Measurements from ENCODE around the gene AFAP1. TPM values are rescaled to one million over a fixed set of nuclear protein-coding genes. Genes with fewer than 3 reads are reported as not detected.

AFAP1 gene
- total RNA-seq, 1 donor from 2014 or later, result 67.9 TPM

DNA sequence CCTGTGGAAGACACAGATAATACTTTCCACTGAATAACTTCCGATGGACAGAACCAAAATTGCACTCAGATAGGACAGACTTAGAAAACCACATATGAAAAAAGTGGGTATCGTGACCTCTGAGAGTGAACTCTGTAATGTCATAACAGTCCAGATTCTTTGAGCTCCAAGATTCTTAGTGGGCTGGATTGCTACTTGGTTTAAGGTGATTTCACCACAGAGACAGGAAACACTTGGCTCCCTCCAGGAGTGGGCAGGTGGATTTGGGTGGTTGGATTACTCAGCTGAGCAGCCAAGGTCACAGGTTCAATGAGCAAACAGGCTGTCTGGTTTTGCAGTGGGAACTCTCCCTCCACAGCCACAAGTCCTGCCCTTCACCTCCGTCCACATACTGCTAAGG lies 126.0 kb downstream of the AFAP1 start:
- peaks cover under 1% of the 10 kb centered on the region for H3K9me3 ChIP-seq (ENCODE audit: insufficient read depth, low read depth, low read length)
- Mint-ChIP-seq H3K27me3 (ENCODE audit: low read depth, unreplicated experiment) (no peaks in the 10 kb centered on the region), H3K4me1 (ENCODE audit: low read depth, unreplicated experiment) (peaks cover 61% of the 10 kb centered on the region), H3K27ac (ENCODE audit: unreplicated experiment) (peak overlapping the region; percentile 6), H3K36me3 (ENCODE audit: low read depth, unreplicated experiment) (peaks cover 48% of the 10 kb centered on the region), H3K4me3 (ENCODE audit: unreplicated experiment) (no peak overlapping the region), H3K9me3 (ENCODE audit: unreplicated experiment) (peaks cover 1% of the 10 kb centered on the region)
- no peak for TF ChIP-seq EZH2 (IDR thresholded peaks at IDR 0.05; ENCODE audit: insufficient read depth, low read length)
- DNase-seq (ENCODE audit: low read depth) (peak; percentile 97), FAIRE-seq (no peak)
- H3K9ac ChIP-seq (ENCODE audit: low read length), result peak overlapping the region; percentile 48
- peaks cover 70% of the 10 kb centered on the region for H3K36me3 ChIP-seq (ENCODE audit: insufficient read depth, low read length)
- H3K4me3 ChIP-seq (ENCODE audit: insufficient read depth, low read depth, low read length), result no peak overlapping the region
- peaks cover 5% of the 10 kb centered on the region for H4K20me1 ChIP-seq (ENCODE audit: insufficient read depth, low read length)
- no peak overlapping the region for H2AFZ ChIP-seq (ENCODE audit: low read depth, low read length)
- H3K4me1 ChIP-seq (ENCODE audit: insufficient read depth, low read length), result peaks cover 59% of the 10 kb centered on the region
- H3K4me2 ChIP-seq (ENCODE audit: low read length), result peak overlapping the region; percentile 26
- peaks cover 72% of the 10 kb centered on the region for H3K79me2 ChIP-seq (ENCODE audit: insufficient read depth, low read length)
- peak overlapping the region; percentile 72 for H3K27ac ChIP-seq (ENCODE audit: low read depth, low read length)
- H3K27me3 ChIP-seq (ENCODE audit: insufficient read depth, low read length), result no peaks in the 10 kb centered on the region

DNA sequence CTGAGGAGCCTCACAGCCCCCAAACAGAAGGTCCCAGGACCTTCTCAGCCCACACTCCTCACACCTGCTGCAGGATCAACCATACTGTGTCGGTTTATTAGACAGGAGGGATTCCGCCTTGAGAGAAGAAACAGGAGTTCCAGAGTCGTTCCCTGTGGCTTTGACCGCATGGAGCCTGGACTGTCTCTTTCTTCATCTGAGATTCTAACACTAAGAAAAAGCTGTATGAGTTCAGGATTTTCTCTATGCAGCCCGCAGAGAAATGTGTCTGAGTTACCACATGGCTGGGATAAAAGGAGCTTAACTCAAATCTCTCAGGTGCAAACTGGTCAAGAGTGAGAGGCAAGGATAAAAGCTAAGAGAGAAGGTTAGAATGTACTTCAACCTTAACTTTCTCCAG lies 126.7 kb downstream of the AFAP1 start:
- Mint-ChIP-seq H3K4me3 (ENCODE audit: unreplicated experiment) (peak overlapping the region; percentile 20), H3K36me3 (ENCODE audit: low read depth, unreplicated experiment) (peaks cover 47% of the 10 kb centered on the region), H3K4me1 (ENCODE audit: low read depth, unreplicated experiment) (peaks cover 59% of the 10 kb centered on the region), H3K9me3 (ENCODE audit: unreplicated experiment) (peaks cover 3% of the 10 kb centered on the region), H3K27ac (ENCODE audit: unreplicated experiment) (peak overlapping the region; percentile 44), H3K27me3 (ENCODE audit: low read depth, unreplicated experiment) (no peaks in the 10 kb centered on the region)
- Histone ChIP-seq H4K20me1 (ENCODE audit: insufficient read depth, low read length) (no peaks in the 10 kb centered on the region), H3K79me2 (ENCODE audit: insufficient read depth, low read length) (peaks cover 77% of the 10 kb centered on the region), H3K9me3 (ENCODE audit: insufficient read depth, low read depth, low read length) (peaks cover 8% of the 10 kb centered on the region), H3K27ac (ENCODE audit: low read depth, low read length) (peak overlapping the region; percentile 72), H3K4me1 (ENCODE audit: insufficient read depth, low read length) (peaks cover 52% of the 10 kb centered on the region), H3K4me2 (ENCODE audit: low read length) (no peak overlapping the region), H2AFZ (ENCODE audit: low read depth, low read length) (no peak overlapping the region), H3K36me3 (ENCODE audit: insufficient read depth, low read length) (peaks cover 72% of the 10 kb centered on the region), H3K4me3 (ENCODE audit: insufficient read depth, low read depth, low read length) (no peak overlapping the region), H3K9ac (ENCODE audit: low read length) (peak overlapping the region; percentile 0), H3K27me3 (ENCODE audit: insufficient read depth, low read length) (no peaks in the 10 kb centered on the region)
- FAIRE-seq (no peak), DNase-seq (ENCODE audit: low read depth) (no peak)
- TF ChIP-seq, protein P1, sequence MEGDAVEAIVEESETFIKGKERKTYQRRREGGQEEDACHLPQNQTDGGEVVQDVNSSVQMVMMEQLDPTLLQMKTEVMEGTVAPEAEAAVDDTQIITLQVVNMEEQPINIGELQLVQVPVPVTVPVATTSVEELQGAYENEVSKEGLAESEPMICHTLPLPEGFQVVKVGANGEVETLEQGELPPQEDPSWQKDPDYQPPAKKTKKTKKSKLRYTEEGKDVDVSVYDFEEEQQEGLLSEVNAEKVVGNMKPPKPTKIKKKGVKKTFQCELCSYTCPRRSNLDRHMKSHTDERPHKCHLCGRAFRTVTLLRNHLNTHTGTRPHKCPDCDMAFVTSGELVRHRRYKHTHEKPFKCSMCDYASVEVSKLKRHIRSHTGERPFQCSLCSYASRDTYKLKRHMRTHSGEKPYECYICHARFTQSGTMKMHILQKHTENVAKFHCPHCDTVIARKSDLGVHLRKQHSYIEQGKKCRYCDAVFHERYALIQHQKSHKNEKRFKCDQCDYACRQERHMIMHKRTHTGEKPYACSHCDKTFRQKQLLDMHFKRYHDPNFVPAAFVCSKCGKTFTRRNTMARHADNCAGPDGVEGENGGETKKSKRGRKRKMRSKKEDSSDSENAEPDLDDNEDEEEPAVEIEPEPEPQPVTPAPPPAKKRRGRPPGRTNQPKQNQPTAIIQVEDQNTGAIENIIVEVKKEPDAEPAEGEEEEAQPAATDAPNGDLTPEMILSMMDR (IDR thresholded peaks at IDR 0.05; ENCODE audit: insufficient read depth, low read depth, low read length), result no peak
- no peak for TF ChIP-seq EZH2 (IDR thresholded peaks at IDR 0.05; ENCODE audit: insufficient read depth, low read length)

DNA sequence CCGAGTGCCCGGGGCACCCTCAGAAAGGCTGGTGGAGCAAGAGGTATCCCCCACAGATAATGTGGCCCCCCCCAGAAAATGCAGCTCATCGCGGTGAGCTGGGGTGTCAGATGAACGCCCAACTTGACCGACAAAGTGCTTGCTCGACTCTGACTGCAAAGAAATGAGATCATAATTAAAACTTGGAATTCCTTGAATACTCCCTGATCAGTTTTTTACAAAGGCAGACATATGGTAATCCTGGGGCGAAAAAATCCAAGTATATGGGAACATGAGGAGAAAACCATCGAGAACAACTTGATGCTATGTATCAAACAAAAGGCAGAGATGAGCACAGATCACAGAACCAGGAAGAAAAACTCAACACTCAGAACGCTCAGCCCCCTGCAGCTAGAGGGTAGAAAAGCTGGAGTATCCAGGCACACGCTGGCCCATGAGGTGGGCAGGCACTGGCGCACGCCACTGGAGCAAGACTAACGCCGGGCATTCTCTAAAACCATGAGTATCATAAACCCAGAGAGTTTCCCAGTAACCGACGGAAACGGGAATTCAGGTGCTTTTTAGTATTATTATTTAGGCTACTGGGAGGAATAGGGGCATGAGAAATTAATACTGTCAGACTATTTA lies 127.3 kb downstream of the AFAP1 start:
- no peaks in the 10 kb centered on the region for H3K27me3 Mint-ChIP-seq (ENCODE audit: low read depth, unreplicated experiment)
- Histone ChIP-seq H3K9ac (ENCODE audit: low read length) (peak overlapping the region; percentile 0), H3K4me2 (ENCODE audit: low read length) (no peak overlapping the region)

More for the DNA sequence above, 127.3 kb downstream of the AFAP1 start:
- DNase-seq (ENCODE audit: low read depth), result peak; percentile 26
- H3K27me3 ChIP-seq (ENCODE audit: insufficient read depth, low read length), result no peaks in the 10 kb centered on the region
- FAIRE-seq, result no peak
- H3K9me3 ChIP-seq (ENCODE audit: insufficient read depth, low read depth, low read length), result peaks cover 12% of the 10 kb centered on the region
- Mint-ChIP-seq H3K4me3 (ENCODE audit: unreplicated experiment) (no peak overlapping the region), H3K27ac (ENCODE audit: unreplicated experiment) (no peak overlapping the region), H3K4me1 (ENCODE audit: low read depth, unreplicated experiment) (peaks cover 60% of the 10 kb centered on the region), H3K36me3 (ENCODE audit: low read depth, unreplicated experiment) (peaks cover 48% of the 10 kb centered on the region), H3K9me3 (ENCODE audit: unreplicated experiment) (peaks cover 7% of the 10 kb centered on the region)
- H2AFZ ChIP-seq (ENCODE audit: low read depth, low read length), result no peak overlapping the region
- no peak for TF ChIP-seq EZH2 (IDR thresholded peaks at IDR 0.05; ENCODE audit: insufficient read depth, low read length)
- TF ChIP-seq, protein P1 (IDR thresholded peaks at IDR 0.05; ENCODE audit: insufficient read depth, low read depth, low read length), result no peak
- no peak overlapping the region for H3K4me3 ChIP-seq (ENCODE audit: insufficient read depth, low read depth, low read length)
- peaks cover 72% of the 10 kb centered on the region for H3K36me3 ChIP-seq (ENCODE audit: insufficient read depth, low read length)
- peaks cover 80% of the 10 kb centered on the region for H3K79me2 ChIP-seq (ENCODE audit: insufficient read depth, low read length)
- H3K4me1 ChIP-seq (ENCODE audit: insufficient read depth, low read length), result peaks cover 49% of the 10 kb centered on the region
- peak overlapping the region; percentile 72 for H3K27ac ChIP-seq (ENCODE audit: low read depth, low read length)
- no peaks in the 10 kb centered on the region for H4K20me1 ChIP-seq (ENCODE audit: insufficient read depth, low read length)

Measured in astrocyte (in vitro differentiated cells and primary cell).